CD4-positive, alpha-beta T cell treated with Interleukin-17A for 4 hours (primary cell): ENCODE results near the gene ACOT7.

Experiments used
- DNase-seq: peaks from one replicate; pipeline ENCODE4 v3.0.0-alpha.2; 2020; ENCODE audit warnings: mixed read lengths

The ACOT7 gene

DNA sequence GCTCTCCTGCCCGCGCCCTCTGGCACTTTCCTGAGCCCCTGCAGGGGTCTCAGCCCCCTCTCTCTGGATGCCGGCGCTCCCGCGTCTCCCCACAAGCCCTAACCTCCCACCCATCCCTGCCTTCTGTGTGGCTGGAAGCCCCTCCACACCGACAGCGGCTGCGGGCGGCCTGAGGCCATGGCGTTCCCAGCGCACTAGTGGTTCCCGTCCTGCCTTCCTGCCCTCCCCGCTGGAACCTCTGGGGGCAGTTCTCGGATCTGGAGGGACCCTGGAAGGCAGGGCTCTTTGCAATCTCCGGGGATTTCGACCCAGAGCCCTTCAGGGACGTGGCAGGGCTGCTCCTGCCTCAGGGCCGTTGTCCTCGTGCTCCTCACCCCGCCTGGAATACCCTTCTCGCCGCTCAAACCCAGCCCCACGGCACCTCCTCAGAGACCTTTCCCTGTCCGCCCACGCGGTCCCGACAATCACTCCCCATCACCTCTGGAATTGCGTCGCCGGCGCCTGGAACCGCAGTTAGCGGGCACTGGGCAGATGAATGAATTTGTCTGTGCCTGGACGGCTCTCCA, 30.5 kb upstream of the ACOT7 start:
- DNase-seq, result no peak

DNA sequence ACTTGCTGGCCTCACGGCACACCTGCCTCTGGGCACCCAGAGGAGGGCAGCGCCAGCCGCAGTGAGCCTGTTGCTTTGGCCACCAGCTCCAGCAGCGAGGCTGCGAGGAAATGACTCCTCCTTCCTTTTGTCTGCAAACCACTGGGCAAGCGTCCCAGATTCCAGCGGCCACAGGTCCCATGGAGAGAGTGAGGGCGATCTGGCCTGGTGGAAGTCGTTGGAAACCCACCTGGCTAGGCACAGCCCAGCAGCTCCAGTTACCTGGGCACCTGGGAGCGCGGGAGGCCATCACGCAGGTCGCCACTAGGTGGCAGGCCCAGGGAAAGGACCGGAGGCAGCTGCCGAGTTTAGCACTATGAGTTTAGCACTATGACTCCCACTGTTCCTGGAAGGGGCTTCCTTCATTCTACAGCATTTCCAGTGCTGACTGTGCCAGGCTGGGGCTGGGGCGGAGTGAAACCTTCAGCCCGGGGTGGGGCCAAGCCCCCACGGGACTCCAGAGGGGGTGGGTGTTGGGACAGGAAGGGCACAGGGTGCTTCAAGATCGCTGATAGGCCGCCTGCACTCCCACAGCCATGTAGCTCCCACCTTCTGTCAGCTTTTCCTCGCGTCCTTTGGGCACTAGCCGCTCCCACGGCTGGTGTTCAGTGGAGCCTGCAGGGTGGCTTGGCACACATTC, 29.9 kb upstream of the ACOT7 start:
- peak; percentile 82 for DNase-seq

DNA sequence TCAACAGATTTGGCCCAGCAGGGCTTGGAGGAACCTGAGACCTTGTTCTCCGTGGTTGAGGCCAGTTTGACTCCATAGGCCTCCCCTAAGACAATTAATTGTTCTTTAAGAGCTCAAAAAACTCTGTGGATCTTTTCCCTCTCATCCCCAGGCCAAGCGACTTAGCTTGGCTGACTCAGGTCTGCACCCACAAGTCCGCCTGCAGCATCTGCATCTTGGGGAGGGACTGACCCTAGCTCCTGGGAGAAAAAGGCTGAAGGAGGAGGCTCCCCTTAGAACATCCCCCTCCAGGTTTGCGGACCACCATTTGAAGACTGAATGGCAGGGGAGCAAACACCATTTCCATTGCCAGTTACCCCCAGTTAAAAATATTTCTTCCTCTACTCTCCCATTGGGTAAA, 27.7 kb upstream of the ACOT7 start:
- no peak for DNase-seq

DNA sequence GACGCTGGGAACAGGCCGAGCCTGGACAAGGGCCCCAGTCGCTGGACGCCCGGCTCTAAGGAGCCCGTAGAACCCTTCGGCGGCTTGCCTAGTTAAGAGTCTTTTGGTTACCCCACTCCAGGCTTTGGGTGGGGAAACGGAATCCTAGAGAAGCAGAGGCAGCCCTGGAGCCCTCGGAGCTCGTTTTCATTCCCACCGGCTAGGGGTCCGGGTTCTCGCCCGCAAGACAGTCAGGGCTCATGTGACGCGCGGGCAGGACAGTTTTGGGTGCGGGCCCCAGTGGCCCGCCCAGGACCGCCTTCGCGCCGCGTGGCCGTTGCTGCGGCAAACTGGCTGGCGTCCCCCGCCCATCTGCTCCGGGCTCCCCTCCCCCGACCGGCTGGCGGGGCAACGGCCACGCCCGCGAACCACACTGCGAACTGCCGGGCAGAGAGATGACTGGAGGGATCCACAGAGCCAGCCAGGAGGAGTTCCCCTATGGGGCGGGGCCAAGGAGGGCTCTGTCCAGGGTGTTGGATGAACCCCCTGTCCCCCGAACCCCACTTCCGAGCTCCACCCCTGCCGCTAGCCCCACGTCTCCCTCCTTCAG, 27.0 kb upstream of the ACOT7 start:
- DNase-seq, result no peak

DNA sequence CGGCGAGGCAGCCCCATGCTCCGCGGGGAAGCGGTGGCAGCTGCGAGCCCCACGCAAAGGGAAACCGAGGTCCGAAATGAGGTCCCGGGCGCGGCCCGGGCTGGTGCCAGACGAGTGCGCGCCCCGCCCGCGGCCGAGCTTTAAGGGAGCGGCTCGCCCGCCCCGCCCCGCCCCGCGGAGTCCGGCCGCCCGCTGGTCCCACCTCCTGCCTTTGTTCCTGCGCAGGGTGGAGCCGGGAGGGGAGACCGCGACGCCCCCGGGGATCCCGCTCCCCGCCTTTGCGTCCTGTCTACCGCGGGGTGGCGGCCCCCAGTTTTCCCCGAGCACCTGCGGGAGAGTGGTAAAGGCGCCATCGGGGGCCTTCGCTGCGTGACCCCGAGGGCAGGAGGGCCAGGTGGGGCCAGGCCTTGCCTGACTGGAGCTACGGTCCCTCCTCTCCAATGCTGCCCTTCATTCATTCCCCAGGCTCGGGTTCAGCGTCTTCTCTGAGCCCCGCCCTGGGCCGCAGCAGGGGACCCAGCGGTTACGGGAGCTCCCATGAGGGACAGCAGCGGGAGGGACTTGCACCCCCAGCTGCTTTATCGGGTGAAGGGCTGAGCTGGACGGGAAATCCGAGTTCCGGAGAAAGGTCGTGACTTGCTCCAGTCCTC, 26.4 kb upstream of the ACOT7 start, which contains the start of gene HES2:
TSS of gene HES2 (minus strand) at position 116 of the 650 bp plus-strand sequence. CDS start at position 17, 99 bp downstream.
- peak; percentile 25 for DNase-seq

DNA sequence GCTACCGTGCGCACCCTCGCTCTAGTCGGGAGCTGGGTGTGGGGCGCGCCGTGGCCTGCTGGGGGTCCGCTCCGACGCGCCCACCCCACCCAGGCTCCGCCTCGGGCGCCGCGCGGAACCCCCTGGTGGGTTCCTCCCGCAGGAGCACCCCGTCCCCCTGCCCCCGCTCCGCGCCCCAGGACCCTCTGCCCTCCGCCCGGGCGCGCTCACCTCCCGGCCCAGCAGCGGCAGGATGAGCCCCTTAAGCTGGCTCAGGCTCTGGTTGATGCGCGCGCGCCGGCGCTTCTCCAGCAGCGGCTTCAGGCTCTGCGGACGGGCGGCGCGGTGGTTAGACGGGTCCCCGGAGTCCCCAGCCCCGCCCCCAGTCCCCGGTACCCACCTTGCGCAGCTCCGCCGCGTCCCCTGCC, 25.8 kb upstream of the ACOT7 start:
- peak; percentile 21 for DNase-seq

DNA sequence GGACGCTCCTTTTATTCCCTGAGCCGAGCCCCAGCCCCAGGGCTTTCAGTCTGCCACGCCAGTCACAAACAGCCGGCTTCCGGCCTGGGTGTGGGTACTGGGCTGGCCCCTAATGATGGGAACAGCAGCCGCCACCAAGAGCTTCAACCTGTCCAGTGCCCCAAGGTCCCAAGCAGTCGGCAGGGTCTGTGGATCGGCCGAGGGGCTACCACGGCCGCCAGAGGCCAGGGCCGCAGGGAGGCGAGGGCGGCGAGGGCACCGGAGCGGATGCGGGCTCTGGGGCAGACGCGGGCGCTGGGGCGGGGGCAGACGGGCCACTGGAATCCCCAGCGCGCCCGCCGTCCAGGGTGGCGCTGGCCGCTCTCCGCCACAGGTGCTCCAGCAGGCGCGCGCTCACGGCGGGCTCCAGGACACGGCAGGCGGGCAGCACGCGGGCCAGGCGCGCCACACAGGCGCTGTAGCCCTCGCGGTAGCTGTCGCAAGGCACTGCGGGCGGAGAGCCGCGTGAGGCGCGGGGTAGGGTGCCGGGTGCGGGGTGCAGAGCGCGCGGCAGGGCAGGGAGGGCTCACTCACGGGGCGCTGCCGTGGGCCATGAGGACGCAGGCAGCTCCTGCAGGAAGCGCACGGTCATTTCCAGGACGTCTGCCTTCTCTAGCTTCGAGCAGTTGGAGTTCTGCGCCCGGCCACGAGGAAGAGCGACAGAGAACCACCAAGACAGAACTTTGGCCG, 25.3 kb upstream of the ACOT7 start:
- DNase-seq, result no peak

DNA sequence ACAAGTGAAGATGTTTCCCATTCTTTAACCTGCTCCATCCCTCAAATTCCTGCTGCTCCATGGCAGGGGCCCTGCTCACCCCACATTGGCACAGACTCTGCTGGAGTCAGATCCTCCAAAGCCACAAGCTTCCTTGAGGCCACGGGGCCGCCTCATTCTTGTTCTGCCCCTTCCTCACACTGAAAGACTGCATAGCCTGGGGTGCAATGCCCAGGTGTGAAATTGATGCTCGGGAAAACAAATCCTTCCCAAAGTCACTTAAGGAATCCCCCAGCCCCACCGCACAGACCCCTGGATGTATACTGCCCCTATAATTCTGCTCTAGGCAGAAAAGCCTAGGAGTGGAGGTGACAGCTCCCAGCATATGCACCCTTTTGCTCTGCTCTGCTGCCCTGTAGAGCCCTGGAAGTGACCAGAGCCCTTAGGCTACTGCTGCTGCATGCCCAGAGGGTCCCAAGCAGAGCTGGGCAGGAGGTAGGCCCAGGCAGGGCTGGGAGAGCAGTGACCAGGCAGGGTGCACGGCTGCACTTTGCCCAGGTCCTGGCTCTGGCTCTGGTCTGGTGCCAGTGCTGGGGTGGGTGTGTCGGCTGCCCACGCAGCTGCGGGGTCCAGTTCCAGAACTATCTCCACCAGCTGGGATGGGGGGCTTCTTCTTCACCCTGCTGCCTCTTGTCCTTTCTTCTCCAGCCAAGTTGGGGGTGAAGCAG, 24.5 kb upstream of the ACOT7 start:
- DNase-seq, result no peak

DNA sequence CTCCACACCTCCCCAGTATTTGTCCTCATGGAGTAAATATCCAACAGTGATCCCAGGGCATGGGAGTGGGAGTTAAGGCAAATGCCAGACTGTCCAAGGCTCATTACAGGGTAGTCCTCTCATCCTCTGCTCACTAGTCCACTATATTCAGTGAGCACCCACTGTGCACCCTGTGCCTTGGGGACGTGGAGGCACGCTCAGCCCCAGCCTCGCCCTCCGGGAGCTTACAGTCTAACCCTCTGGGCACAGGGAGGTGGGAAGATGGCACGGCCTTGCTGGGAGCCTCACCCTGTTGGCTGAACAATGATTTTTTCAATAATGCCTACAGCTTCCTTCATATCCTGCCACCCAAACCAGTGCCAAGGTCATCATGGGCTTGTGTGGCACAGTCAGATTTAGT, 23.3 kb upstream of the ACOT7 start:
- DNase-seq, result no peak

DNA sequence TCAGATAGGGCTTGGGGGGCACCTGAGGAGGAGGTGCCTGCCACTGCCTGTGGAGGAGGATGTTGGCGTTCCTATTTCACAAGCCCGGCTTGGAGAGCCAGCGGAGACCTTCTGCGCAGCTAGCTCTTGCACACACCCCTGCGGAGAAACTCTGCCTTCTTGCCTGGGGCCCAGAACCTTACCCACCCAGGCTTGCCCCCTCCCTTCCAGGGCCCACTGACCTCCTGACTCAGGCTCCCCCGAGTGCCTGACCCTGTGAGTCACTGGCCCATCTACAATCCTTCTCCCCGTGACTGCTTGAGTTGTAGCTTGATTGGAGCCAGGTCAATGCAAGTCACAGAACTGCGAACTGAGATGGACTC, 22.7 kb upstream of the ACOT7 start:
- DNase-seq, result no peak

DNA sequence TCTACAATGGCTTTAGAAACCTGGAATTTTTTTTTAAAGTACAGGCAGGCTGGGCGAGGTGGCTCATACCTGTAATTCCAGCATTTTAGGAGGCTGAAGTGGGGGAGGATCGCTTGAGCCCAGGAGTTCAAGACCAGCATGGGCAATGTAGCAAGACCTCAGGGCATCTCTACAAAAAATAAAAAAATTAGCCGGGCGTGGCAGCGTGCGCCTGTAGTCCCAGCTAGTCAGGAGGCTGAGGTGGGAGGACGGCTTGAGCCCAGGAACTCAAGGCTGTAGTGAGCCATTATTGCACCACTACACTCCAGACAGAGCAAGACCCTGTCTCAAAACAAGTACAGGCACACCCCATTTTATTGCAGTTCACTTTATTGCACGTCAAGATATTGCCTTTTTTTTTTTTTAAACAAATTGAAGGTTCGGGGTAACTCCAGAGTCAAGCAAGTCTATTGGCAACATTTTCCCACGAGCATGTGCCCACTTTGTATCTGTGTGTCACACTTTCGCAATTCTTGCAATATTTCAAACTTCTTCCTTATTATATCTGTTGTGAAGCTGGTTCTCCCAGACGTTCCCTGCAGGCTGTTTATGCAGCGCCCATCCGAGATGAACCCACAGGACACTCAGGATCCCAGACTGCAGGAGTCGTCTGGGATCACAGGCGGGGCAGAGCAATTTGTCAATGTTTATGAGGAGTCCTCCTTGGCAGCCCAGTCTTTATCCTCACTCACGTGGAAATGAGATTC, 21.5 kb upstream of the ACOT7 start:
- DNase-seq, result no peak

DNA sequence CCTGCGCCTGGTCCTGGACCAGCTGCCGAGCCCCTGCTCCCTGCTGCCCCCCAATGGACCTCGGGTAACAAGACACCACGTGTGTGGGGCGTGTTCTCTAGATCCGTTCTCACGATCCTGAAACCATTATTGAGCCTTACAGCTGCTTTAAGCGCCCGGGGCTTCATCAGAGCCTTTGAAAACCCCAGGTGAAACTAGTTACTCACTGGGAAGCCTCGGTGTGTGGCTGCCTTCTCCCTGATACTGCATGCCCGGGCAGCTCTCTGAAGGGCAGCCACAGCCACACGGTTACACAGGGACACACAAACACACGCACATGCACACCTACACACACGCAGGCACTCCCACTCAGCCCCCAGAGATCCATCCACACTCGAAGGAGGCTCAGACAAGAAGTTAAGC, 20.9 kb upstream of the ACOT7 start:
- peak; percentile 57 for DNase-seq

DNA sequence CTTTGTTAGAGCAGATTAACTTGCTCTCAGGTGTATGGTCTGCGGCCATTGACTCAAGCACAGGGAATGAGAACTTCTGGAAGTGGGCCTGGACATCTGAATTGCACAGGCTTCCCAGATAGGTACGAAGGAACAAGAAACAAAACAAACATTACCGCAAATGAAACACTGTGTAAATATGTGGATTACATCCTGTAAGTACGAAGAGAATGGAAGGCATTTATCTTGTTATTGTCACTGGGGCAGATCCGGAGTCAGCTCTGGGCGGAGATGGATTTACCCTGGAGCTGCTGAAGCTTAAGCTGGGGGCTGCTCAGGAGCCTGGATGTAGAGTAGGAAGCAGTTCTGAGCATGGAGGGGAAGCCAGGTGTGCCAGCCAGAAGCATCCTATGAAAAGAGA, 19.3 kb upstream of the ACOT7 start:
- DNase-seq, result no peak

DNA sequence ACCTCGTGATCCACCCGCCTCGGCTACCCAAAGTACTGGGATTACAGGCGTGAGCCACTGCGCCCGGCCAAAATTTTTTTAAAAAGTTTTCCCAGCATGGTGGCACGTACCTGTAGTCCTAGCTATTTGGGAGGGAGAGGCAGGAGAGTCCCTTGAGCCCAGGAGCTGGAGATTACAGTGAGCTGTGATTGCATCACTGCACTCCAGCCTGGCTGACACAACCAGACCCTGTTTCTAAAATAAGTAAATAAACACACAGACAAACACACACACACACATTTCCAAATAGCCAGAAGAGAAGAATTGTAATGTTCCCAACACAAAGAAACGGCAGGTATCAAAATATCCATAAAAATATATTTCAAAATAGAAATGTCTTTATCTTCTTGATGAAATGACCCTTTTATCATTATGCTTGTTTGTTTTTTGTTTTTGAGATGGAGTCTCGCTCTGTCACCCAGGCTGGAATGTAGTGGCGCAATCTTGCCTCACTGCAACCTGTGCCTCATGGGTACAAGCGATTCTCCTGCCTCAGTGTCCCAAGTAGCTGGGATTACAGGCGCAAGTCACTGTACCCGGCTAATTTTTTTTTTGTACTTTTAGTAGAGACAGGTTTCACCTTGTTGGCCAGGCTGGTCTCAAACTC, 16.8 kb upstream of the ACOT7 start:
- DNase-seq, result no peak

DNA sequence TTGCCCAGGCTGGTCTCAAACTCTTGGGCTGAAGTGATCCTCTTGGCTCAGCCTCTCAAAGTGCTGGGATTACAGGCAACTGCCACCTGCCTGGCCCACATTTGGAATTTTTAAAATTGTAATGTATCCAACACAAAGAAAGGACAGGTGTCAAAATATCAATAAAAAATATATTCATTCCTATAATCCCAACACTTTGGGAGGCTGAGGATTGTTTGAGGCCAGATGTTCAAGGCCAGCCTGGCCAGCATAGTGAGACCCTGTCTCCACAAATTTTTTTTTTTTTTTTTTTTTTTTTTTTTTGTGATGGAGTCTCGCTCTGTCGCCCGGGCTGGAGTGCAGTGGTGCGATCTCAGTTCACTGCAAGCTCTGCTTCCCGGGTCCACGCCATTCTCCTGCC, 16.2 kb upstream of the ACOT7 start:
- no peak for DNase-seq

DNA sequence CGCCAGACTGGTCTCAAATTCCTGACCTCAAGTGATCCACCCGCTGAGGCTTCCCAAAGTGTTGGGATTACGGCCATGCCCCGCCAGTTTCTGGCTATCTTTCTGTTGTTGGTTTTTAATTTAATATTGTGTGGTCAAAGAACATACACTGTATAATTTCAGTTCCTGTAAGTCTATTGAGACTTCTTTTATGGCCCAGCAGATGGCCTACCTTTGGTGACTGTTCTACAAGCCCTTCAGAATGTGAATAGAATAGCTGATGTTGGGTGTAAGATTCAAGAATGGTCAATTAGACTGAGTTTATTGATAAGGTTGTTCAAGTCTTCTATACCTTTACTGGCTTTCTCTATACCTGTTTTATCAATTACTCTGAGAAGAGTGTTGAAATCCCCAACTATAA, 15.5 kb upstream of the ACOT7 start:
- DNase-seq, result no peak

DNA sequence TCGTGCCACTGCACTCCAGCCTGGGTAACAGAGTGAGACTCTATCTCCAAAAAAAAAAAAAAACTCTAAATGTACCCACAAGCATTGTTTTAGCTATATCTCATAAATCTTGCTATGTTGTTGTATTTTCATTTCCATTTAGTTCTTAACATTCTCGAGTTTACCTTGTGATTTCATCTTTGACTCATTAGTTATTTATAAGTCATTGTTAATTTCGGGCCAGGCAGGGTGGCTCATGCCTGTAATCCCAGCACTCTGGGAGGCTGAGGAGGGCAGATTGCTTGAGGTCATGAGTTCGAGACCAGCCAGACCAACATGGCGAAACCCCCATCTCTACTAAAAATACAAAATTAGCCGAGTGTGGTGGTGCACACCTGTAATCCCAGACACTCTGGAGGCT, 14.5 kb upstream of the ACOT7 start:
- DNase-seq, result no peak

DNA sequence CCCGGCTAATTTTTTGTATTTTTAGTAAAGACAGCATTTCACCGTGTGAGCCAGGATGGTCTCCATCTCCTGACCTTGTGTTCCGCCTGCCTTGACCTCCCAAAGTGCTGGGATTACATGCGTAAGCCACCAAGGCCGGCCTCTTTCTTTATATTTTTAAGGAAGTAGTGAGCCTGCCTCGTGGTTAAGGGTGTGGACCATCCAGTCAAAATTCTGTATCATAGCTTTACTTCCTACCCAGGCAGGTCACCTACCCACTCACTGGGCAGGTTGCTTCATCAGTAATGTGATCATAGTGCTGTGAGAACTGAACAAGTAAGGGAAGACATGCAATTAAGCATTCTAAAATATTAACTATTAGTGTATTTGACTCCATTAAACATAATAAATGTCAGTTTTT, 8.1 kb upstream of the ACOT7 start:
- no peak for DNase-seq

DNA sequence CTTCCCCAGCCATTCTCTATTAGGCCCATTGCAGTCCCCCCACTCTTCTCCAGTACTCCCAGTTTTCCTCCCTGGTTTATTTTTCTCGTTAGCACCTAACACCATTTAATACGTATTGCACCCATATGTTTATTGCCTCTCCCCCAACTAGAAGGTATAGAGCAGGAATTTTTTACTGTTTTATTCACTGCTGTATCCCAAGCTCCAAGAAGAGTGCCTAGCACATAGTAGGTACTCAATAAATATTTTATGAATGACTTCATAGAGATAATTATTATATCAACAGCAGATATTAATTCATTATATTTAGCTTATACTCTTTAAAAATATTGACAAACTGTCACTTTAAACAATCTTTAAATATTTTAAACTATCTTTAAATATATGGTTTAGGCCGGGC, 5.7 kb upstream of the ACOT7 start:
- DNase-seq, result no peak

DNA sequence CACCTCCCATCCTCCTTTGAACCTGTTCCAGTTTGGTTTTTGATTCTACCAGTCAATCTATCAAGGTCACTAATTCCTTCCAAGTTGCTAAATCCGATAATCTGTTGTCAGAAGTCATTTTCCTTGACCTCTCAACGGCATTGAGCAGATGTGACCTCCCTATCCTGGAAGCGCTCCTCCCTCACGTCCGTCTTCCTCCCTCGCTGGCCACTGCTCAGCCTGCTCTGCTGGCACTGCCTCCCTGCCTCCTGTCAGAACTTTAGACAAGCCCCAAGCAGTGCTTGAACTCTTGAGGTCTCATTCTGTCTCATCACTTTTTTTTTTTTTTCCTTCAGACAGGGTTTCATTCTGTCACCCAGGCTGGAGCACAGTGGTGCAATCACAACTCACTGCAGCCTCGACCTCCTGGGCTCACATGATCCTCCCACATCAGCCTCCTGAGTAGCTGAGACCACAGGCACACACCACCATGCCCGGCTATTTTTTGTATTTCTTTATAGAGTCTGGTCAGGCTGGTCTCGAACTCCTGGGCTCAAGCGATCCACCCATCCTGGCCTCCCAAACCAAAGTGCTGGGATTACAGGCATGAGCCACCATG, 4.4 kb upstream of the ACOT7 start:
- DNase-seq, result no peak

DNA sequence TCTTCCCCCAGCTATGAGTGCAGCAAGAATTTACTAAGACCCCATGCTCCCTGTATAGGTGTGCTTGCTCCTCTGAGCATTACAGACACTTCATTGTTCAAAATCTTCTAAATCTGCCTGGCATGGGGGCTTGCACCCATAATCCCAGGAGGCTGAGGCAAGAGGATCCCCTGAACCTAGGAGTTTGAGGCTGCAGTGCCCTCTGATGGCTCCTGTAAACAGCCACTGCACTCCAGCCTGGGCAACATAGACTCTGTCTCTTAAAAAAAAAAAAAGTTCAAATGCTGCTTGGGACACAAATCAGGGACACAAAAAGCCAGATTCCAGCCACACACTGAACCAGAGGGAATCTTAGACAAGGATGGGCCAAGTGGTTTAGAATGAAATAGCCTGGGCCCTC, 3.4 kb upstream of the ACOT7 start:
- no peak for DNase-seq
